HepG2 (cell line): ENCODE results near the gene DOCK2. TPM values are rescaled to one million over a fixed set of nuclear protein-coding genes. Genes with fewer than 3 reads are reported as not detected.

Experiments used
- ATAC-seq: fragments of 200-7000 bp; cut with Tn5 transposase; 3 replicates; pipeline ENCODE4 v1.9.1; 2020; ENCODE audit warnings: mild to moderate bottlenecking, moderate library complexity
- Bru-seq: library from RNA; stranded (reverse); fragments of 400-500 nt; gene quantifications from one replicate; lab custom pipeline; 2021; lab: Mats Ljungman, UMichigan
- BruChase-seq, 2 experiments: library from RNA; stranded (reverse); fragments of 400-500 nt; gene quantifications; one replicate each; lab custom pipeline; 2021; lab: Mats Ljungman, UMichigan
- BruUV-seq: library from RNA; stranded (reverse); fragments of 400-500 nt; replicated peaks from 2 replicates; lab custom pipeline; 2021; lab: Mats Ljungman, UMichigan
- CTCF ChIA-PET: fragments of 300-600 bp; formaldehyde crosslinking; extraction: SDS; loops from one replicate; lab custom pipeline; 2021; ENCODE audit warnings: low total read pairs, inconsistent platforms, low intra/inter-chr PET ratio; lab: Yijun Ruan, JAX
- POLR2A ChIA-PET: fragments of 350-600 bp; sonication (Branson Sonifier 250); formaldehyde crosslinking; loops from one replicate; lab custom pipeline; 2020; ENCODE audit warnings: antibody characterized with exemption, inconsistent platforms; lab: Yijun Ruan, JAX
- DNase-seq: peaks from one replicate; pipeline ENCODE4 v3.0.0-alpha.2; 2015; ENCODE audit warnings: low spot score
- FAIRE-seq: peaks from 3 replicates; lab custom pipeline; 2011; peaks lifted over from hg19 to GRCh38; lab: Jason Lieb, UNC
- H2AFZ ChIP-seq: one replicate; pipeline ENCODE4 v1.6.1; 2011; ENCODE audit warnings: low read length, inconsistent platforms
- H3K27ac ChIP-seq: fragments of 300-600 bp; 3 replicates; pipeline ENCODE4 v1.8.0; 2011; ENCODE audit warnings: mixed run types, mild to moderate bottlenecking, mixed read lengths, low read length, inconsistent platforms; ENCODE audit not compliant: insufficient read depth; ENCODE audit errors: extremely low read length
- H3K27me3 ChIP-seq, 2 experiments: fragments of 200-600 bp in 1 of 2; 2 replicates in 1 of 2; 3 replicates in 1 of 2; pipeline versions ENCODE4 v1.6.0 to v1.8.0; 2011; ENCODE audit warnings: low read length in 2 of 2, mild to moderate bottlenecking in 2 of 2, moderate library complexity in 2 of 2, inconsistent platforms in 1 of 2; ENCODE audit not compliant: insufficient read depth in 2 of 2, control insufficient read depth in 1 of 2
- H3K36me3 ChIP-seq, 2 experiments: fragments of 200-600 bp in 1 of 2; replicated peaks in 1 of 2; 2 replicates in 1 of 2; 3 replicates in 1 of 2; pipeline versions ENCODE4 v1.5.1 to v1.8.0; 2011; ENCODE audit warnings: low read length in 2 of 2, inconsistent platforms in 1 of 2; ENCODE audit not compliant: insufficient read depth in 2 of 2, control insufficient read depth in 1 of 2
- H3K4me1 ChIP-seq: 2 replicates; pipeline ENCODE4 v1.5.1; 2012; ENCODE audit warnings: low read length, inconsistent platforms; ENCODE audit not compliant: insufficient read depth
- H3K4me2 ChIP-seq: 2 replicates; pipeline ENCODE4 v1.6.0; 2011; ENCODE audit warnings: low read depth, low read length, inconsistent platforms
- H3K4me3 ChIP-seq, 3 experiments: fragments of 200-600 bp in 1 of 3; sonication (generic), shearing (Covaris generic) in 1 of 3; replicated peaks in 1 of 3; 2 replicates each; pipeline ENCODE4 v1.5.1; 2011 to 2016; ENCODE audit warnings: low read length in 3 of 3, inconsistent platforms in 2 of 3, low read depth in 2 of 3, mild to moderate bottlenecking in 2 of 3, control low read depth in 1 of 3, mixed read lengths in 1 of 3; ENCODE audit not compliant: insufficient read depth in 1 of 3
- H3K79me2 ChIP-seq: one replicate; pipeline ENCODE4 v1.6.1; 2011; ENCODE audit warnings: low read length, inconsistent platforms; ENCODE audit not compliant: insufficient read depth
- H3K9ac ChIP-seq: 2 replicates; pipeline ENCODE4 v1.6.0; 2011; ENCODE audit warnings: mild to moderate bottlenecking, low read depth, low read length, inconsistent platforms; ENCODE audit not compliant: insufficient read depth
- H3K9me3 ChIP-seq: 2 replicates; pipeline ENCODE4 v1.5.1; 2012; ENCODE audit warnings: mild to moderate bottlenecking, low read length
- H4K20me1 ChIP-seq: 2 replicates; pipeline ENCODE4 v1.6.0; 2011; ENCODE audit warnings: inconsistent platforms, mild to moderate bottlenecking, low read length, moderate library complexity; ENCODE audit not compliant: insufficient read depth
- CBX5 ChIP-seq: sonication (generic); formaldehyde crosslinking; IDR thresholded peaks from 2 replicates; pipeline ENCODE4 v1.4.0; 2020; ENCODE audit warnings: missing genetic modification reagents, borderline replicate concordance
- FOSL2 ChIP-seq: sonication (generic); formaldehyde crosslinking; IDR thresholded peaks from 2 replicates; pipeline ENCODE4 v1.4.0; 2020; ENCODE audit warnings: missing genetic modification reagents
- SMC3 ChIP-seq: IDR thresholded peaks from 2 replicates; pipeline ENCODE4 v1.6.1; 2011; ENCODE audit warnings: low read length, improper control_type of control experiment
- ZHX1 ChIP-seq: sonication (generic); formaldehyde crosslinking; IDR thresholded peaks from 2 replicates; pipeline ENCODE4 v1.8.1; 2022; ENCODE audit warnings: low read depth, mild to moderate bottlenecking, missing genetic modification reagents
- ZNF274 ChIP-seq: sonication (generic); formaldehyde crosslinking; IDR thresholded peaks from 2 replicates; pipeline ENCODE4 v1.5.1; 2020; ENCODE audit warnings: mild to moderate bottlenecking, missing genetic modification reagents
- ZNF33B ChIP-seq: sonication (generic); formaldehyde crosslinking; IDR thresholded peaks from 2 replicates; pipeline ENCODE4 v1.5.1; 2020; ENCODE audit warnings: mild to moderate bottlenecking, missing genetic modification reagents
- WGBS: methylation state at CpG from one replicate; pipeline ENCODE4 v1.1.6; 2017; ENCODE audit warnings: low lambda C conversion rate; 5-methylcytosine and 5-hydroxymethylcytosine counted together
- in situ Hi-C: cut with HindIII; loops from 2 replicates; pipeline ENCODE4 v1.10.0; 2017; ENCODE audit warnings: low pct_unique_long_range_greater_than_20kb; ENCODE audit not compliant: extremely low pct_ligation_motif_present
- intact Hi-C: fragments of 100-400 bp; cut with micrococcal nuclease; formaldehyde crosslinking; loops from one replicate; pipeline ENCODE4 v1.10.0; 2022; ENCODE audit not compliant: unreplicated experiment
- long read RNA-seq, 2 experiments: library from RNA in 1 of 2; library from polyadenylated mRNA in 1 of 2; stranded (forward) in 1 of 2; unstranded in 1 of 2; transcript quantifications; one replicate each; pipeline ENCODE4 v2.0.0, GENCODE V29; 2019 to 2022
- polyA minus RNA-seq, 3 experiments: library from RNA; depleted of rRNA, polyadenylated mRNA; stranded (reverse); fragments of >200 nt; gene quantifications; 2 replicates each; pipeline ENCODE4 v1.2.3, GENCODE V29; 2011; ENCODE audit warnings: low replicate concordance in 1 of 3
- polyA plus RNA-seq, 8 experiments: library from polyadenylated mRNA; depleted of rRNA in 3 of 8; stranded (reverse) in 7 of 8; unstranded in 1 of 8; fragments of >200 nt; fragmentation: Illumina TruSeq in 4 of 8; extraction: Trizol in 4 of 8; gene quantifications; 2 replicates each; pipeline versions ENCODE4 v1.2.1 to v1.2.3, GENCODE V29; 2011 to 2016; ENCODE audit warnings: low read depth in 4 of 8, missing spikeins in 1 of 8, mixed read lengths in 1 of 8; ENCODE audit not compliant: insufficient read depth in 1 of 8
- total RNA-seq, 5 experiments: library from RNA; depleted of rRNA; stranded (reverse); fragments of >200 nt; fragmentation: Illumina TruSeq; extraction: Trizol; gene quantifications; 2 replicates each; pipeline ENCODE4 v1.2.3, GENCODE V29; 2016; ENCODE audit warnings: low read depth in 1 of 5
- TF ChIP-seq, protein P1 (sequence below): sonication (generic); formaldehyde crosslinking; IDR thresholded peaks from 2 replicates; pipeline ENCODE4 v1.9.0; 2021; ENCODE audit warnings: missing genetic modification reagents, borderline replicate concordance
- TF ChIP-seq, protein P2 (sequence below): sonication (generic); formaldehyde crosslinking; IDR thresholded peaks from 2 replicates; pipeline ENCODE4 v1.4.0; 2020; ENCODE audit warnings: mild to moderate bottlenecking, missing genetic modification reagents
- TF ChIP-seq, protein P3 (sequence below): IDR thresholded peaks from 2 replicates; pipeline ENCODE4 v1.6.1; 2012; ENCODE audit warnings: inconsistent platforms
- TF ChIP-seq, protein P4 (sequence below): sonication (generic); formaldehyde crosslinking; IDR thresholded peaks from 2 replicates; pipeline ENCODE4 v1.4.0; 2020; ENCODE audit warnings: missing genetic modification reagents, borderline replicate concordance

DOCK2 gene
- total RNA-seq (2016; rRNA removed; fragmentation: Illumina TruSeq; extraction: Trizol), result not detected in 2 replicates
- total RNA-seq (2016; cell fraction: cytosol; rRNA removed; fragmentation: Illumina TruSeq; extraction: Trizol; ENCODE audit: low read depth), result not detected in 2 replicates
- total RNA-seq (2016; cell fraction: insoluble cytoplasmic fraction; rRNA removed; fragmentation: Illumina TruSeq; extraction: Trizol), result not detected in 2 replicates
- not detected in 2 replicates for total RNA-seq (2016; cell fraction: membrane; rRNA removed; fragmentation: Illumina TruSeq; extraction: Trizol)
- not detected in 2 replicates for total RNA-seq (2016; cell fraction: nucleus; rRNA removed; fragmentation: Illumina TruSeq; extraction: Trizol)
- polyA plus RNA-seq (2011; rRNA removed), result not detected in 2 replicates
- 0.01 and 0.03 TPM in 2 replicates for polyA plus RNA-seq (2011; cell fraction: cytosol; rRNA removed)
- 0.03 TPM in 1 of 2 replicates, not detected in the other for polyA plus RNA-seq (2011; cell fraction: nucleus; rRNA removed)
- not detected in 2 replicates for polyA plus RNA-seq (2012)
- polyA plus RNA-seq (2016; cell fraction: cytosol; fragmentation: Illumina TruSeq; extraction: Trizol; ENCODE audit: low read depth), result not detected in 2 replicates
- not detected in 2 replicates for polyA plus RNA-seq (2016; cell fraction: insoluble cytoplasmic fraction; fragmentation: Illumina TruSeq; extraction: Trizol; ENCODE audit: low read depth)
- not detected in 2 replicates for polyA plus RNA-seq (2016; cell fraction: membrane; fragmentation: Illumina TruSeq; extraction: Trizol; ENCODE audit: low read depth)
- polyA plus RNA-seq (2016; cell fraction: nucleus; fragmentation: Illumina TruSeq; extraction: Trizol; ENCODE audit: insufficient read depth, low read depth), result not detected in 2 replicates
- 0.62 and 0.89 TPM in 2 replicates for polyA minus RNA-seq (2011; rRNA and poly(A)+ RNA removed; ENCODE audit: low replicate concordance)
- not detected in 2 replicates for polyA minus RNA-seq (2011; cell fraction: cytosol; rRNA and poly(A)+ RNA removed)
- polyA minus RNA-seq (2011; cell fraction: nucleus; rRNA and poly(A)+ RNA removed), result not detected in 2 replicates
- percentile 12 among the genes with signal in this experiment for Bru-seq, nascent RNA
- BruChase-seq, experiment 1, labeled RNA remaining after a 6-hour chase, result percentile 7 among the genes with signal in this experiment
- percentile 13 among the genes with signal in this experiment for BruChase-seq, experiment 2, labeled RNA remaining after a 2-hour chase
- long read RNA-seq, experiment 1, result 0 reads
- long read RNA-seq, experiment 2, result 0 reads

- Histone ChIP-seq H3K4me1 (no peaks in the 10 kb centered on the region), H3K27me3 (no peaks in the 10 kb centered on the region; a peak in 2 of 5 replicates), H3K79me2 (no peaks in the 10 kb centered on the region), H3K4me3 (no peak within 1 kb of the TSS), H3K9me3 (no peaks in the 10 kb centered on the region), H3K36me3 (no peaks in the 10 kb centered on the region), H3K4me2 (no peak within 1 kb of the TSS), H3K27ac (no peak within 1 kb of the TSS), H4K20me1 (no peaks in the 10 kb centered on the region), H3K9ac (no peak within 1 kb of the TSS), H2AFZ (no peak within 1 kb of the TSS)
- DNase-seq (no peak), ATAC-seq (no peak), FAIRE-seq (no peak)
- intact Hi-C loops, result no loop called here
- WGBS, result 62% methylated on average over 20 of the region's 42 CpGs
- ChIA-PET CTCF (no interaction called here), POLR2A (no interaction called here)
- BruUV-seq, result no TSS peak
- in situ Hi-C loops, result no loop called here
- TF ChIP-seq ZNF33B (CRISPR knock-in tag) (no peak), FOSL2 (CRISPR knock-in tag) (no peak), SMC3 (no peak), ZHX1 (CRISPR knock-in tag) (no peak), CBX5 (CRISPR knock-in tag) (no peak), ZNF274 (CRISPR knock-in tag) (no peak)
- TF ChIP-seq, protein P1, sequence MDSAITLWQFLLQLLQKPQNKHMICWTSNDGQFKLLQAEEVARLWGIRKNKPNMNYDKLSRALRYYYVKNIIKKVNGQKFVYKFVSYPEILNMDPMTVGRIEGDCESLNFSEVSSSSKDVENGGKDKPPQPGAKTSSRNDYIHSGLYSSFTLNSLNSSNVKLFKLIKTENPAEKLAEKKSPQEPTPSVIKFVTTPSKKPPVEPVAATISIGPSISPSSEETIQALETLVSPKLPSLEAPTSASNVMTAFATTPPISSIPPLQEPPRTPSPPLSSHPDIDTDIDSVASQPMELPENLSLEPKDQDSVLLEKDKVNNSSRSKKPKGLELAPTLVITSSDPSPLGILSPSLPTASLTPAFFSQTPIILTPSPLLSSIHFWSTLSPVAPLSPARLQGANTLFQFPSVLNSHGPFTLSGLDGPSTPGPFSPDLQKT, result no peak
- TF ChIP-seq, protein P2, sequence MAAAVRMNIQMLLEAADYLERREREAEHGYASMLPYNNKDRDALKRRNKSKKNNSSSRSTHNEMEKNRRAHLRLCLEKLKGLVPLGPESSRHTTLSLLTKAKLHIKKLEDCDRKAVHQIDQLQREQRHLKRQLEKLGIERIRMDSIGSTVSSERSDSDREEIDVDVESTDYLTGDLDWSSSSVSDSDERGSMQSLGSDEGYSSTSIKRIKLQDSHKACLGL (CRISPR knock-in tag), result no peak
- TF ChIP-seq, protein P3, sequence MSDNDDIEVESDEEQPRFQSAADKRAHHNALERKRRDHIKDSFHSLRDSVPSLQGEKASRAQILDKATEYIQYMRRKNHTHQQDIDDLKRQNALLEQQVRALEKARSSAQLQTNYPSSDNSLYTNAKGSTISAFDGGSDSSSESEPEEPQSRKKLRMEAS, result no peak
- TF ChIP-seq, protein P4, sequence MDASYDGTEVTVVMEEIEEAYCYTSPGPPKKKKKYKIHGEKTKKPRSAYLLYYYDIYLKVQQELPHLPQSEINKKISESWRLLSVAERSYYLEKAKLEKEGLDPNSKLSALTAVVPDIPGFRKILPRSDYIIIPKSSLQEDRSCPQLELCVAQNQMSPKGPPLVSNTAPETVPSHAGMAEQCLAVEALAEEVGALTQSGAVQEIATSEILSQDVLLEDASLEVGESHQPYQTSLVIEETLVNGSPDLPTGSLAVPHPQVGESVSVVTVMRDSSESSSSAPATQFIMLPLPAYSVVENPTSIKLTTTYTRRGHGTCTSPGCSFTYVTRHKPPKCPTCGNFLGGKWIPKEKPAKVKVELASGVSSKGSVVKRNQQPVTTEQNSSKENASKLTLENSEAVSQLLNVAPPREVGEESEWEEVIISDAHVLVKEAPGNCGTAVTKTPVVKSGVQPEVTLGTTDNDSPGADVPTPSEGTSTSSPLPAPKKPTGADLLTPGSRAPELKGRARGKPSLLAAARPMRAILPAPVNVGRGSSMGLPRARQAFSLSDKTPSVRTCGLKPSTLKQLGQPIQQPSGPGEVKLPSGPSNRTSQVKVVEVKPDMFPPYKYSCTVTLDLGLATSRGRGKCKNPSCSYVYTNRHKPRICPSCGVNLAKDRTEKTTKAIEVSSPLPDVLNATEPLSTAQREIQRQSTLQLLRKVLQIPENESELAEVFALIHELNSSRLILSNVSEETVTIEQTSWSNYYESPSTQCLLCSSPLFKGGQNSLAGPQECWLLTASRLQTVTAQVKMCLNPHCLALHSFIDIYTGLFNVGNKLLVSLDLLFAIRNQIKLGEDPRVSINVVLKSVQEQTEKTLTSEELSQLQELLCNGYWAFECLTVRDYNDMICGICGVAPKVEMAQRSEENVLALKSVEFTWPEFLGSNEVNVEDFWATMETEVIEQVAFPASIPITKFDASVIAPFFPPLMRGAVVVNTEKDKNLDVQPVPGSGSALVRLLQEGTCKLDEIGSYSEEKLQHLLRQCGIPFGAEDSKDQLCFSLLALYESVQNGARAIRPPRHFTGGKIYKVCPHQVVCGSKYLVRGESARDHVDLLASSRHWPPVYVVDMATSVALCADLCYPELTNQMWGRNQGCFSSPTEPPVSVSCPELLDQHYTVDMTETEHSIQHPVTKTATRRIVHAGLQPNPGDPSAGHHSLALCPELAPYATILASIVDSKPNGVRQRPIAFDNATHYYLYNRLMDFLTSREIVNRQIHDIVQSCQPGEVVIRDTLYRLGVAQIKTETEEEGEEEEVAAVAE (CRISPR knock-in tag), result no peak
Observed at GRCh38 chr5:169637085-169637548, at the start of gene DOCK2. Gene DOCK2, plus strand, starts transcription at chr5:169637275. Its CDS starts 52 bp downstream, at chr5:169637327.
